ENCODE results near the gene GRM5. TPM values are rescaled to one million over a fixed set of nuclear protein-coding genes. Genes with fewer than 3 reads are reported as not detected.
"Not testable (repeated sequence)": the region's sequence is repeated elsewhere in the genome, so short reads cannot be mapped to it uniquely, and the experiment has no call there.

GRM5 gene
- total RNA-seq, 2 donors from 2014 or later: not detected

GRCh38 chr11:88552379-88553062 lies 513.3 kb downstream of the GRM5 start:
- H3K4me3 Mint-ChIP-seq: no peak overlapping the region
- no peaks in the 10 kb centered on the region for H3K9me3 Mint-ChIP-seq
- peak; percentile 78 for ATAC-seq (replicated peaks)
- no peaks in the 10 kb centered on the region for H3K36me3 Mint-ChIP-seq (ENCODE audit: low read depth)
- H3K27ac Mint-ChIP-seq: no peak overlapping the region
- no peaks in the 10 kb centered on the region for H3K4me1 Mint-ChIP-seq
- H3K27me3 Mint-ChIP-seq: peaks cover 3% of the 10 kb centered on the region

- H3K4me3 Mint-ChIP-seq: no peak overlapping the region
- ATAC-seq (replicated peaks): peak; percentile 50
Measured at GRCh38 chr11:88544656-88545280, 521.0 kb downstream of the GRM5 start.

GRCh38 chr11:88543902-88544655 lies 521.7 kb downstream of the GRM5 start:
- H3K4me3 Mint-ChIP-seq: no peak overlapping the region
- no peaks in the 10 kb centered on the region for H3K27me3 Mint-ChIP-seq
- no peaks in the 10 kb centered on the region for H3K9me3 Mint-ChIP-seq
- no peak overlapping the region for H3K27ac Mint-ChIP-seq
- H3K4me1 Mint-ChIP-seq: peaks cover 5% of the 10 kb centered on the region
- H3K36me3 Mint-ChIP-seq (ENCODE audit: low read depth): no peaks in the 10 kb centered on the region
- peak; percentile 96 for ATAC-seq (replicated peaks)

More at GRCh38 chr11:88544656-88545280, 521.0 kb downstream of the GRM5 start:
- H3K36me3 Mint-ChIP-seq (ENCODE audit: low read depth): no peaks in the 10 kb centered on the region
- H3K27me3 Mint-ChIP-seq: no peaks in the 10 kb centered on the region
- H3K4me1 Mint-ChIP-seq: peaks cover 5% of the 10 kb centered on the region
- no peak overlapping the region for H3K27ac Mint-ChIP-seq
- H3K9me3 Mint-ChIP-seq: no peaks in the 10 kb centered on the region

GRCh38 chr11:88541006-88541405 lies 524.8 kb downstream of the GRM5 start:
- ATAC-seq (replicated peaks): no peak
- no peaks in the 10 kb centered on the region for H3K9me3 Mint-ChIP-seq
- no peaks in the 10 kb centered on the region for H3K27me3 Mint-ChIP-seq
- H3K4me1 Mint-ChIP-seq: peaks cover 5% of the 10 kb centered on the region
- H3K36me3 Mint-ChIP-seq (ENCODE audit: low read depth): no peaks in the 10 kb centered on the region
- no peak overlapping the region for H3K27ac Mint-ChIP-seq
- H3K4me3 Mint-ChIP-seq: no peak overlapping the region

GRCh38 chr11:88538098-88538497 lies 527.7 kb downstream of the GRM5 start:
- no peak for ATAC-seq (replicated peaks)
- H3K27me3 Mint-ChIP-seq: peaks cover 2% of the 10 kb centered on the region
- H3K9me3 Mint-ChIP-seq: no peaks in the 10 kb centered on the region
- H3K36me3 Mint-ChIP-seq (ENCODE audit: low read depth): no peaks in the 10 kb centered on the region
- peaks cover 5% of the 10 kb centered on the region for H3K4me1 Mint-ChIP-seq
- H3K27ac Mint-ChIP-seq: no peak overlapping the region
- no peak overlapping the region for H3K4me3 Mint-ChIP-seq

GRCh38 chr11:88537613-88538012 lies 528.2 kb downstream of the GRM5 start:
- Mint-ChIP-seq H3K4me1 (peaks cover 5% of the 10 kb centered on the region), H3K4me3 (no peak overlapping the region), H3K27me3 (peaks cover 3% of the 10 kb centered on the region), H3K9me3 (no peaks in the 10 kb centered on the region), H3K36me3 (ENCODE audit: low read depth) (no peaks in the 10 kb centered on the region), H3K27ac (no peak overlapping the region)
- no peak for ATAC-seq (replicated peaks)

- Mint-ChIP-seq H3K4me1 (peaks cover 5% of the 10 kb centered on the region), H3K9me3 (no peaks in the 10 kb centered on the region), H3K36me3 (ENCODE audit: low read depth) (no peaks in the 10 kb centered on the region), H3K27ac (no peak overlapping the region), H3K4me3 (no peak overlapping the region), H3K27me3 (peaks cover 3% of the 10 kb centered on the region)
- ATAC-seq (replicated peaks): no peak
Measured at GRCh38 chr11:88536616-88537265, 529.0 kb downstream of the GRM5 start.

GRCh38 chr11:88535916-88536547 lies 529.8 kb downstream of the GRM5 start:
- no peak overlapping the region for H3K27ac Mint-ChIP-seq
- no peaks in the 10 kb centered on the region for H3K9me3 Mint-ChIP-seq
- H3K4me1 Mint-ChIP-seq: peaks cover 5% of the 10 kb centered on the region
- H3K4me3 Mint-ChIP-seq: no peak overlapping the region
- peak; percentile 99 for ATAC-seq (replicated peaks)
- peaks cover 6% of the 10 kb centered on the region for H3K27me3 Mint-ChIP-seq
- H3K36me3 Mint-ChIP-seq (ENCODE audit: low read depth): no peaks in the 10 kb centered on the region

- no peaks in the 10 kb centered on the region for H3K36me3 Mint-ChIP-seq (ENCODE audit: low read depth)
- H3K27me3 Mint-ChIP-seq: peaks cover 11% of the 10 kb centered on the region
- no peaks in the 10 kb centered on the region for H3K9me3 Mint-ChIP-seq
- H3K4me3 Mint-ChIP-seq: peak overlapping the region; percentile 27
- peak overlapping the region; percentile 53 for H3K27ac Mint-ChIP-seq
- H3K4me1 Mint-ChIP-seq: peaks cover 5% of the 10 kb centered on the region
- ATAC-seq (replicated peaks): no peak
Measured at GRCh38 chr11:88535266-88535665, 530.5 kb downstream of the GRM5 start.

- Mint-ChIP-seq H3K27ac (peak overlapping the region; percentile 53), H3K4me3 (peak overlapping the region; percentile 27), H3K27me3 (peaks cover 11% of the 10 kb centered on the region)
- H3K9me3 Mint-ChIP-seq; H3K36me3 Mint-ChIP-seq (ENCODE audit: low read depth); H3K4me1 Mint-ChIP-seq: not testable (repeated sequence)
- ATAC-seq (replicated peaks): peak; percentile 22
Measured at GRCh38 chr11:88534706-88535105, 531.1 kb downstream of the GRM5 start.

- no peak for ATAC-seq (replicated peaks)
- H3K27ac Mint-ChIP-seq: no peak overlapping the region
- no peak overlapping the region for H3K4me3 Mint-ChIP-seq
- peaks cover 5% of the 10 kb centered on the region for H3K4me1 Mint-ChIP-seq
- H3K36me3 Mint-ChIP-seq (ENCODE audit: low read depth): no peaks in the 10 kb centered on the region
- H3K27me3 Mint-ChIP-seq: peaks cover 11% of the 10 kb centered on the region
- H3K9me3 Mint-ChIP-seq: no peaks in the 10 kb centered on the region
Measured at GRCh38 chr11:88534185-88534584, 531.6 kb downstream of the GRM5 start.

- no peak overlapping the region for H3K4me3 Mint-ChIP-seq
- no peaks in the 10 kb centered on the region for H3K36me3 Mint-ChIP-seq (ENCODE audit: low read depth)
- H3K27ac Mint-ChIP-seq: no peak overlapping the region
- H3K4me1 Mint-ChIP-seq: peaks cover 5% of the 10 kb centered on the region
- no peaks in the 10 kb centered on the region for H3K9me3 Mint-ChIP-seq
- no peak for ATAC-seq (replicated peaks)
- peaks cover 15% of the 10 kb centered on the region for H3K27me3 Mint-ChIP-seq
Measured at GRCh38 chr11:88533001-88533400, 532.8 kb downstream of the GRM5 start.

- H3K36me3 Mint-ChIP-seq (ENCODE audit: low read depth): no peaks in the 10 kb centered on the region
- no peak overlapping the region for H3K27ac Mint-ChIP-seq
- H3K27me3 Mint-ChIP-seq: peaks cover 18% of the 10 kb centered on the region
- H3K9me3 Mint-ChIP-seq: no peaks in the 10 kb centered on the region
- peaks cover 5% of the 10 kb centered on the region for H3K4me1 Mint-ChIP-seq
- no peak overlapping the region for H3K4me3 Mint-ChIP-seq
- ATAC-seq (replicated peaks): no peak
Measured at GRCh38 chr11:88531831-88532230, 534.0 kb downstream of the GRM5 start.

- no peaks in the 10 kb centered on the region for H3K9me3 Mint-ChIP-seq
- H3K27me3 Mint-ChIP-seq: peaks cover 23% of the 10 kb centered on the region
- H3K36me3 Mint-ChIP-seq (ENCODE audit: low read depth): no peaks in the 10 kb centered on the region
- ATAC-seq (replicated peaks): no peak
- no peaks in the 10 kb centered on the region for H3K4me1 Mint-ChIP-seq
- H3K27ac Mint-ChIP-seq: no peak overlapping the region
- H3K4me3 Mint-ChIP-seq: no peak overlapping the region
Measured at GRCh38 chr11:88529426-88529825, 536.4 kb downstream of the GRM5 start.
